Thyroid gland (tissue), 4 donors: ENCODE data around the gene SMIM8.

Experiments
- CTCF ChIP-seq, 6 experiments: fragments of 200-600 bp in 3 of 6; fragments of 450-650 bp in 3 of 6; sonication (generic) in 3 of 6; IDR thresholded peaks; one replicate each; pipeline ENCODE4 v1.5.1; 2016 to 2019; ENCODE audit warnings: antibody characterized with exemption in 6 of 6, mild to moderate bottlenecking in 2 of 6, inconsistent platforms in 1 of 6, moderate library complexity in 1 of 6
- POLR2A ChIP-seq, 2 donors: fragments of 450-650 bp; IDR thresholded peaks; one replicate each; pipeline ENCODE4 v1.6.1; 2017; ENCODE audit warnings: antibody characterized with exemption in 2 of 2, mild to moderate bottlenecking in 2 of 2, moderate library complexity in 1 of 2

- TF ChIP-seq CTCF (IDR thresholded peaks at IDR 0.05) (no peak), POLR2A (IDR thresholded peaks at IDR 0.05) (no peak)
Observed at GRCh38 chr6:87279196-87279595, 43.2 kb upstream of the SMIM8 start.
